GM12892 (cell line): ENCODE measurements around the gene HNRNPC.

Experiments used
- POLR2A ChIP-seq: IDR thresholded peaks from 2 replicates; pipeline ENCODE4 v1.6.1; 2011; ENCODE audit warnings: low read depth, low read length, control low read depth
- POLR2AphosphoS5 ChIP-seq: IDR thresholded peaks from 2 replicates; pipeline ENCODE4 v1.6.1; 2011; ENCODE audit warnings: low read depth, low read length, control low read depth

DNA sequence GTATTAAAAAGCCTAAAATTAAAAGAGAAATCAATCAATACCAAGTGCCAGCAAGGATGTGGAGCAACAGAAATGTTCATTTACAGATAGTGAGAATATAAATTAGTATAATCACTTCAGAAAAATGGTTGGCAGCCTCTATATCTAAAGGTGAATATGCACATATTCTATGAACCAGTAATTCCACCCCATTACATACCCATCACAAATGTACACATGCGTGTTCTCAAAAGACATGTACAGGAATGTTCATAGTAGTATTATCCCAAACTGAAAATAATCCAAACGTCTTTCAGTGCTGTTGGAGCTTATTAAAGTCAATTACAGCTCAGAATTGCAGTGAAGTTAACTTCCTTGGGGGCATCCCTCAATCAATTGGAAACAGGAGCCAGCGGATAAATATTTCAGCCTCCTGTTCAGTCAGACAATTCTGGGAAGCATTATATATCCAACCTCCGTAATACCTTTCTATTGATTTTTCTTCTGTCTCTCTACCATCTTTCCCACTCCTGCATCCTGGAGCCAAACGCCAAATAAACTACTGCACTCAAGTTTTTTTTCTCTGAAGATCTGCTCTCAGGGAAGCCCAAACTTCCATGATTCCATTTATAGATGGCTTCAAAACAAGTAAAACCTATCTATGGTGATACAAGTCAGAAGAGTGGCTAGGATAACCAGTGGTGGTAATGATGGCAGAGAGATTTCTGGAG, 68.3 kb downstream of the HNRNPC start:
- TF ChIP-seq POLR2A (no peak), POLR2AphosphoS5 (no peak)
